Measurements from ENCODE around the gene TAF11L7. TPM values are rescaled to one million over a fixed set of nuclear protein-coding genes. Genes with fewer than 3 reads are reported as not detected.
"Not testable (repeated sequence)": the region's sequence is repeated elsewhere in the genome, so short reads cannot be mapped to it uniquely, and the experiment has no call there.

The TAF11L7 gene
- not detected in 2 replicates for total RNA-seq
- polyA plus RNA-seq, result not detected in 2 replicates
- polyA plus RNA-seq (2011; cell fraction: cytosol; rRNA removed), result not detected in 2 replicates
- polyA plus RNA-seq (2011; cell fraction: nucleus; rRNA removed), result not detected in 2 replicates
- polyA plus RNA-seq (2012), result not detected in 2 replicates
- not detected in 2 replicates for polyA minus RNA-seq
- polyA minus RNA-seq (2011; cell fraction: cytosol; rRNA and poly(A)+ RNA removed), result not detected
- not detected in 2 replicates for polyA minus RNA-seq (2011; cell fraction: nucleus; rRNA and poly(A)+ RNA removed)
- not detected for Bru-seq, nascent RNA
- BruChase-seq, experiment 1, labeled RNA remaining after a 6-hour chase, result not detected
- BruChase-seq, experiment 2, labeled RNA remaining after a 2-hour chase, result not detected
- long read RNA-seq, result 0 reads

DNA sequence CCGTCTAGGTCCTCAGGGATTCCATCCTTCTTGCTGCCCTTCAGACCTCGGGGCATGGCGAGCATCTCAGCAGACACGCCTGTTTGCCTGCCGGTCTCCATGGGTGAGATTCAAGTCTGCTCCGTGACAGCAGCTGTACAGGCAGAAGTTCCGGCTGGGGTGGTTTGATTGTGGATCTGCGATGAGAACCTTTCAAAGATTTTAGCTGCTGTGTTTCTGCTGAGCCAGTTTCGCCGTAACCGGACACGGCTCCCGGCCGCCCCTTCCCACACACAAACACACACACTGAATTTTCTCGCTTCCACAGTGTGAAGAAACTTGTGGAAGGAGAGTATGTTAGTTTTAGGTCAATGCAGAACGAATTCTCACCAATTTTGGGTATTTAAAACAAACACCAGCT is at the start of gene TAF11L7:
TSS of gene TAF11L7 (minus strand) at position 101 of the 400 bp plus-strand sequence.
- H3K27ac ChIP-seq (ENCODE audit: insufficient read depth, low read depth, low read length); intact Hi-C loops (cut with micrococcal nuclease); H3K4me3 ChIP-seq (replicated peaks in 1 of 3; ENCODE audit: insufficient read depth in 1 of 3, low read depth in 1 of 3, low read length in 3 of 3); POLR2A ChIA-PET; H4K20me1 ChIP-seq (replicated peaks; ENCODE audit: control insufficient read depth, extremely low read depth, insufficient read depth, low read length); H3K9me1 ChIP-seq (replicated peaks; ENCODE audit: control insufficient read depth, extremely low read depth, insufficient read depth, low read length); H3K27me3 ChIP-seq (ENCODE audit: control insufficient read depth in 2 of 2, insufficient read depth in 2 of 2, low read length in 2 of 2); H2AFZ ChIP-seq (ENCODE audit: low read depth, low read length); H3K4me2 ChIP-seq (ENCODE audit: insufficient read depth, low read length); H3K79me2 ChIP-seq (ENCODE audit: control insufficient read depth, insufficient read depth, low read length); DNase-seq (ENCODE audit: low read depth, low spot score); H3K9me3 ChIP-seq (replicated peaks; ENCODE audit: control insufficient read depth, insufficient read depth, low read length); BruUV-seq (replicated peaks); H3K9ac ChIP-seq (replicated peaks; ENCODE audit: extremely low read depth, insufficient read depth, low read length); FAIRE-seq; dilution Hi-C loops (cut with MboI; ENCODE audit: extremely low pct_ligation_motif_present, low sequenced_read_pairs); H3K36me3 ChIP-seq (ENCODE audit: control insufficient read depth in 2 of 2, extremely low read depth in 1 of 2, insufficient read depth in 2 of 2, low read length in 2 of 2); H3K4me1 ChIP-seq (ENCODE audit: control insufficient read depth, extremely low read depth, insufficient read depth, low read length); CTCF ChIA-PET: not testable (repeated sequence)

DNA sequence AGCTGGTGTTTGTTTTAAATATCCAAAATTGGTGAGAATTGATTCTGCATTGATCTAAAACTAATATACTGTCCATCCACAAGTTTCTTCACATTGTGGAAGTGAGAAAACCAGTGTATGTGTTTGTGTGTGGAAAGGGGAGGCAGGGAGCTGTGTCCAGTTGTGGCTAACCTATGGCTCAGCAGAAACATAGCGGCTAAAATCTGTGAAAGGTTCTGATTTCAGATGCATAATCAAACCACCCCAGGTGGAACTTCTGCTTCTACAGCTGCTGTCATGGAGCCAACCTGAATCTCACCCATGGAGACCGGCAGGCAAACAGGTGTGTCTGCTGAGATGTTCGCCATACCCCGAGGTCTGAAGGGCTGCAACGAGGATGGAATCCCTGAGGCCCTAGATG is 48.6 kb upstream of the TAF11L7 start, which contains the start of gene TAF11L14:
TSS of gene TAF11L14 (plus strand) at position 301 of the 400 bp plus-strand sequence.
- no peaks in the 10 kb centered on the region for H3K79me2 ChIP-seq (ENCODE audit: control insufficient read depth, insufficient read depth, low read length)
- BruUV-seq (replicated peaks), result no TSS peak
- intact Hi-C loops (cut with micrococcal nuclease), result no loop called here

DNA sequence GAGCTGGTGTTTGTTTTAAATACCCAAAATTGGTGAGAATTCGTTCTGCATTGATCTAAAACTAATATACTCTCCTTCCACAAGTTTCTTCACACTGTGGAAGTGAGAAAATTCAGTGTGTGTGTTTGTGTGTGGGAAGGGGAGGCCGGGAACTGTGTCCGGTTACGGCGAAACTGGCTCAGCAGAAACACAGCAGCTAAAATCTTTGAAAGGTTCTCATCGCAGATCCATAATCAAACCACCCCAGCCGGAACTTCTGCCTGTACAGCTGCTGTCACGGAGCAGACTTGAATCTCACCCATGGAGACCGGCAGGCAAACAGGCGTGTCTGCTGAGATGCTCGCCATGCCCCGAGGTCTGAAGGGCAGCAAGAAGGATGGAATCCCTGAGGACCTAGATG is 46.2 kb upstream of the TAF11L7 start, which contains the start of gene TAF11L13:
TSS of gene TAF11L13 (plus strand) at position 301 of the 400 bp plus-strand sequence.
- H2AFZ ChIP-seq (ENCODE audit: low read depth, low read length); intact Hi-C loops (cut with micrococcal nuclease); H3K9me1 ChIP-seq (replicated peaks; ENCODE audit: control insufficient read depth, extremely low read depth, insufficient read depth, low read length); H3K4me1 ChIP-seq (ENCODE audit: control insufficient read depth, extremely low read depth, insufficient read depth, low read length); POLR2A ChIA-PET; FAIRE-seq; H3K27me3 ChIP-seq (ENCODE audit: control insufficient read depth in 2 of 2, insufficient read depth in 2 of 2, low read length in 2 of 2); H3K4me2 ChIP-seq (ENCODE audit: insufficient read depth, low read length); BruUV-seq (replicated peaks); H4K20me1 ChIP-seq (replicated peaks; ENCODE audit: control insufficient read depth, extremely low read depth, insufficient read depth, low read length); dilution Hi-C loops (cut with MboI; ENCODE audit: extremely low pct_ligation_motif_present, low sequenced_read_pairs); H3K36me3 ChIP-seq (ENCODE audit: control insufficient read depth in 2 of 2, extremely low read depth in 1 of 2, insufficient read depth in 2 of 2, low read length in 2 of 2); H3K9me3 ChIP-seq (replicated peaks; ENCODE audit: control insufficient read depth, insufficient read depth, low read length); H3K79me2 ChIP-seq (ENCODE audit: control insufficient read depth, insufficient read depth, low read length); H3K9ac ChIP-seq (replicated peaks; ENCODE audit: extremely low read depth, insufficient read depth, low read length); H3K27ac ChIP-seq (ENCODE audit: insufficient read depth, low read depth, low read length); H3K4me3 ChIP-seq (replicated peaks in 1 of 3; ENCODE audit: insufficient read depth in 1 of 3, low read depth in 1 of 3, low read length in 3 of 3); CTCF ChIA-PET; DNase-seq (ENCODE audit: low read depth, low spot score): not testable (repeated sequence)

More for the DNA sequence above, 48.6 kb upstream of the TAF11L7 start, which contains the start of gene TAF11L14:
- no peak for DNase-seq (ENCODE audit: low read depth, low spot score)
- no peaks in the 10 kb centered on the region for H3K4me1 ChIP-seq (ENCODE audit: control insufficient read depth, extremely low read depth, insufficient read depth, low read length)
- FAIRE-seq, result no peak
- no peaks in the 10 kb centered on the region for H3K27me3 ChIP-seq (ENCODE audit: control insufficient read depth in 2 of 2, insufficient read depth in 2 of 2, low read length in 2 of 2)
- no peak for TF ChIP-seq FOS (IDR thresholded peaks at IDR 0.05; ENCODE audit: borderline replicate concordance, insufficient read depth, low read length)
- no peak for TF ChIP-seq EZH2 (IDR thresholded peaks at IDR 0.05; ENCODE audit: borderline replicate concordance, low read depth, low read length, severe bottlenecking)
- no peak for TF ChIP-seq JUN (IDR thresholded peaks at IDR 0.05; ENCODE audit: borderline replicate concordance, insufficient read depth, insufficient read length, low read depth)
- no peak for TF ChIP-seq GATA2 (IDR thresholded peaks at IDR 0.05; ENCODE audit: insufficient read depth, insufficient read length, low read depth, low read length)
- no peak for TF ChIP-seq MAX (IDR thresholded peaks at IDR 0.05; ENCODE audit: insufficient read depth, insufficient read length)
- no peak for TF ChIP-seq POLR2AphosphoS5 (IDR thresholded peaks at IDR 0.05; ENCODE audit: insufficient read depth, low read depth, low read length)
- no peak for TF ChIP-seq POLR2A (IDR thresholded peaks at IDR 0.05; ENCODE audit: low read depth, low read length)
- TF ChIP-seq, protein P1, sequence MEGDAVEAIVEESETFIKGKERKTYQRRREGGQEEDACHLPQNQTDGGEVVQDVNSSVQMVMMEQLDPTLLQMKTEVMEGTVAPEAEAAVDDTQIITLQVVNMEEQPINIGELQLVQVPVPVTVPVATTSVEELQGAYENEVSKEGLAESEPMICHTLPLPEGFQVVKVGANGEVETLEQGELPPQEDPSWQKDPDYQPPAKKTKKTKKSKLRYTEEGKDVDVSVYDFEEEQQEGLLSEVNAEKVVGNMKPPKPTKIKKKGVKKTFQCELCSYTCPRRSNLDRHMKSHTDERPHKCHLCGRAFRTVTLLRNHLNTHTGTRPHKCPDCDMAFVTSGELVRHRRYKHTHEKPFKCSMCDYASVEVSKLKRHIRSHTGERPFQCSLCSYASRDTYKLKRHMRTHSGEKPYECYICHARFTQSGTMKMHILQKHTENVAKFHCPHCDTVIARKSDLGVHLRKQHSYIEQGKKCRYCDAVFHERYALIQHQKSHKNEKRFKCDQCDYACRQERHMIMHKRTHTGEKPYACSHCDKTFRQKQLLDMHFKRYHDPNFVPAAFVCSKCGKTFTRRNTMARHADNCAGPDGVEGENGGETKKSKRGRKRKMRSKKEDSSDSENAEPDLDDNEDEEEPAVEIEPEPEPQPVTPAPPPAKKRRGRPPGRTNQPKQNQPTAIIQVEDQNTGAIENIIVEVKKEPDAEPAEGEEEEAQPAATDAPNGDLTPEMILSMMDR (IDR thresholded peaks at IDR 0.05; ENCODE audit: extremely low read depth in 1 of 2, insufficient read depth in 1 of 2, low read depth in 1 of 2, low read length in 2 of 2), result no peak
- TF ChIP-seq MYC (IDR thresholded peaks at IDR 0.05; ENCODE audit: low read depth, low read length), result no peak
- no peak within 1 kb of the TSS for H2AFZ ChIP-seq (ENCODE audit: low read depth, low read length)
- no peaks in the 10 kb centered on the region for H4K20me1 ChIP-seq (replicated peaks; ENCODE audit: control insufficient read depth, extremely low read depth, insufficient read depth, low read length)
- H3K4me2 ChIP-seq (ENCODE audit: insufficient read depth, low read length), result no peak within 1 kb of the TSS
- H3K36me3 ChIP-seq (ENCODE audit: control insufficient read depth in 2 of 2, extremely low read depth in 1 of 2, insufficient read depth in 2 of 2, low read length in 2 of 2), result no peaks in the 10 kb centered on the region
- H3K9me3 ChIP-seq (replicated peaks; ENCODE audit: control insufficient read depth, insufficient read depth, low read length), result no peaks in the 10 kb centered on the region
- POLR2A ChIA-PET, result no interaction called here
- no peak within 1 kb of the TSS for H3K4me3 ChIP-seq (replicated peaks in 1 of 3; ENCODE audit: insufficient read depth in 1 of 3, low read depth in 1 of 3, low read length in 3 of 3)
- no peak within 1 kb of the TSS for H3K9ac ChIP-seq (replicated peaks; ENCODE audit: extremely low read depth, insufficient read depth, low read length)
- H3K9me1 ChIP-seq (replicated peaks; ENCODE audit: control insufficient read depth, extremely low read depth, insufficient read depth, low read length), result no peaks in the 10 kb centered on the region
- CTCF ChIA-PET, result no interaction called here
- no peak within 1 kb of the TSS for H3K27ac ChIP-seq (ENCODE audit: insufficient read depth, low read depth, low read length)
- dilution Hi-C loops (cut with MboI; ENCODE audit: extremely low pct_ligation_motif_present, low sequenced_read_pairs), result no loop called here
